ENCODE data around the gene PIM1. TPM values are rescaled to one million over a fixed set of nuclear protein-coding genes. Genes with fewer than 3 reads are reported as not detected.

PIM1 gene
- total and polyA plus RNA-seq, 9 of the 15 experiments (the other 6 are each of a cell fraction or from before 2014, with no cell fraction given), result 19.0 to 789 (median 212) TPM

DNA sequence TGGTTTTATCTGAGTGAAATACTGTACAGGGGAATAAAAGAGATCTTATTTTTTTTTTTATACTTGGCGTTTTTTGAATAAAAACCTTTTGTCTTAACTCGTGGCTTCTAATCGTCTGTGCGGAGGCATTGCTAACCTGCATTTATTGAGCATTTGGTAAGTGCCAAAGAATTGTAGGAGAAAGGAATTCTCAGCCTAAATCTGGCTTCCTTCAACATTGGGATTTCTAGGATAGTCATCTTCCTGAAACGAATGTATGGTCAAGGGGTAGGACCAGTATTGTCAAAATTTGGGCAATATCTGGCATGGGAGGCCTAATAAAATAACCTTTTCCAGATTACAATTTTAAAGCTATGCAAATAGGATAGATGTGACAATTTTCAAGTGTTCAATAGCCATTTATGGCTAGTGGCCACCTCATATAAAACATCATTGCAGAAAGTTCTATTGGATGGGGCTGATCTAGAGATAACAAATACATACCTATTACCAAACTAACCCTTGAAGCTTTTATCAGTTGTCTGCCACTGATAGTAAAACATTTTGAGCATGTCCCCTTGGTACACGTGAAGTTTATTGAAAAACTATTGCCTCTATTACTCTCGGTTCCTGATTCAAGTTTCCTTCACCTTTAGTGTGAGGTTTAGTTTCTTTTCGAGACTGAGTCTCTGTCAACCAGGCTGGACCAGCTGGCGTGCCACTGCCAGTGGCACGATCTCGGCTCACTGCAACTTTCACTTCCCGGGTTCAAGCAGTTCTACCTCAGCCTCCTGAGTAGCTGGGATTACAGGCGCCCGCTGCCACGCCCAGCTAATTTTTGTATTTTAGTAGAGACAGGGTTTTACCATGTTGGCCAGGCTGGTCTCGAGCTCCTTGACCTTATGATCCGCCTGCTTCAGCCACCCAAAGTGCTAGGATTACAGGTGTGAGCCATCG, 5.6 kb downstream of the PIM1 start (continued):
- TF ChIP-seq, protein P1, sequence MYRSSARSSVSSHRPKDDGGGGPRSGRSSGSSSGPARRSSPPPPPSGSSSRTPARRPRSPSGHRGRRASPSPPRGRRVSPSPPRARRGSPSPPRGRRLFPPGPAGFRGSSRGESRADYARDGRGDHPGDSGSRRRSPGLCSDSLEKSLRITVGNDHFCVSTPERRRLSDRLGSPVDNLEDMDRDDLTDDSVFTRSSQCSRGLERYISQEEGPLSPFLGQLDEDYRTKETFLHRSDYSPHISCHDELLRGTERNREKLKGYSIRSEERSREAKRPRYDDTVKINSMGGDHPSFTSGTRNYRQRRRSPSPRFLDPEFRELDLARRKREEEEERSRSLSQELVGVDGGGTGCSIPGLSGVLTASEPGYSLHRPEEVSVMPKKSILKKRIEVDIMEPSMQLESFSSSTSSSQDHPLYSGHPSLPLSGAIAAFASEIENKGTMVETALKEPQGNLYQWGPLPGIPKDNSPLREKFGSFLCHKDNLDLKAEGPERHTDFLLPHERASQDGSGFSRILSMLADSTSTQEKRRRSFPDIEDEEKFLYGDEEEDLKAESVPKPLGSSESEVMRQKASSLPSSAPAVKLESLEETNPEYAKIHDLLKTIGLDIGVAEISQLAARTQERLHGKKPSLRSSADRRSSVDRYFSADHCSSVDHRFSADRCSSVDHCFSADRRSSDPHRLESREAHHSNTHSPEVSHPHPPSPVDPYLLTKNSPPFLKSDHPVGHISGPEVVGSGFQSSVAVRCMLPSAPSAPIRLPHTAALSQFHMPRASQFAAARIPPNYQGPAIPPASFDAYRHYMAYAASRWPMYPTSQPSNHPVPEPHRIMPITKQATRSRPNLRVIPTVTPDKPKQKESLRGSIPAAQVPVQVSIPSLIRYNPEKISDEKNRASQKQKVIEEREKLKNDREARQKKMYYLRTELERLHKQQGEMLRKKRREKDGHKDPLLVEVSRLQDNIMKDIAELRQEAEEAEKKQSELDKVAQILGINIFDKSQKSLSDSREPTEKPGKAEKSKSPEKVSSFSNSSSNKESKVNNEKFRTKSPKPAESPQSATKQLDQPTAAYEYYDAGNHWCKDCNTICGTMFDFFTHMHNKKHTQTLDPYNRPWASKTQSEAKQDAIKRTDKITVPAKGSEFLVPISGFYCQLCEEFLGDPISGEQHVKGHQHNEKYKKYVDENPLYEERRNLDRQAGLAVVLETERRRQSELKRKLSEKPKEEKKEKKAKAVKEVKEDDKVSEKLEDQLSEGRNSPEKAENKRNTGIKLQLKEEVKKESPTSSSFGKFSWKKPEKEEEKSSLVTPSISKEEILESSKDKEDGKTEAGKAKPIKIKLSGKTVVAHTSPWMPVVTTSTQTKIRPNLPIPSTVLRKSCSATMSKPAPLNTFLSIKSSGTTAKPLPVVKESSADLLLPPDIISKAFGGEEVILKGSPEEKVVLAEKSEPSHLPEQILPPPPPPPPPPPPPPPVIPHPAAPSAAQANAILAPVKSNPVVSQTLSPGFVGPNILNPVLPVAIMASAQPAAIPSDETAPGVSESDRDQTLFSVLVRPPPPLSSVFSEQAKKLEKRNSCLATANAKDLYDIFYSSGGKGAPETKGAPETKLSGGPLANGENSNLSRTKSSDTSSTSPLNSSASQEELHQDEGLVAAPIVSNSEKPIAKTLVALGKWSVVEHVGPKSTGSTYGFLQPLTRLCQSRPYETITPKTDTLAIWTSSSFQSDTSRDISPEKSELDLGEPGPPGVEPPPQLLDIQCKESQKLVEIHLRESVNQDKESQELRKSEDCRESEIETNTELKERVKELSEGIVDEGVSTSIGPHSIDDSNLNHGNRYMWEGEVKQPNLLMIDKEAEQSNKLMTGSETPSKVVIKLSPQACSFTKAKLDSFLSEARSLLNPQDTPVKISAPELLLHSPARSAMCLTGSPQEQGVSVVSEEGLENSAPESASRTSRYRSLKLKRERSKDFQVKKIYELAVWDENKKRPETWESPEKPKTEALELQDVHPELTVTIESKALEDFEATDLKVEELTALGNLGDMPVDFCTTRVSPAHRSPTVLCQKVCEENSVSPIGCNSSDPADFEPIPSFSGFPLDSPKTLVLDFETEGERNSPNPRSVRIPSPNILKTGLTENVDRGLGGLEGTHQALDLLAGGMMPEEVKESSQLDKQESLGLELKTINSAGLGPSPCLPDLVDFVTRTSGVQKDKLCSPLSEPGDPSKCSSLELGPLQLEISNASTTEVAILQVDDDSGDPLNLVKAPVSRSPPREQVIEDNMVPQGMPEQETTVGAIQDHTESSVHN (IDR thresholded peaks at IDR 0.05; ENCODE audit: borderline replicate concordance in 1 of 2, low read depth in 1 of 2), result no peak
- TF ChIP-seq ETV1 (tag; conservative IDR thresholded peaks at IDR 0.05; ENCODE audit: low read depth) (no peak), HCFC1 (IDR thresholded peaks at IDR 0.05; ENCODE audit: low read depth, low read length) (no peak), SIX5 (IDR thresholded peaks at IDR 0.05; ENCODE audit: borderline replicate concordance in 1 of 2, insufficient read depth in 1 of 2, low read depth in 1 of 2, low read length in 2 of 2) (no peak), ZNF134 (CRISPR knock-in tag; conservative IDR thresholded peaks at IDR 0.05) (no peak; the same call in none of the 2 replicates), SMAD1 (IDR thresholded peaks at IDR 0.05; ENCODE audit: low read depth, low read length, partially characterized antibody) (peak; percentile 68), SIN3A (IDR thresholded peaks at IDR 0.05; ENCODE audit: borderline replicate concordance in 2 of 2, control insufficient read depth in 1 of 2, low read depth in 2 of 2, low read length in 2 of 2) (peak in 1 of 2 experiments; percentile 35; a peak in 2 of 4 replicates), SAP30 (IDR thresholded peaks at IDR 0.05; ENCODE audit: borderline replicate concordance, insufficient read depth, low read depth, low read length, poor library complexity, severe bottlenecking) (no peak), RBBP5 (IDR thresholded peaks at IDR 0.05; ENCODE audit: borderline replicate concordance, insufficient read depth, low read length, poor library complexity, severe bottlenecking) (no peak), NCOA2 (IDR thresholded peaks at IDR 0.05; ENCODE audit: partially characterized antibody in 2 of 2) (no peak), ZNF239 (CRISPR knock-in tag; IDR thresholded peaks at IDR 0.05) (no peak; the same call in 1 of the 2 replicates), GABPB2 (CRISPR knock-in tag; conservative IDR thresholded peaks at IDR 0.05) (peak; percentile 74; the same call in 1 of the 2 replicates)
- TF ChIP-seq, protein P2, sequence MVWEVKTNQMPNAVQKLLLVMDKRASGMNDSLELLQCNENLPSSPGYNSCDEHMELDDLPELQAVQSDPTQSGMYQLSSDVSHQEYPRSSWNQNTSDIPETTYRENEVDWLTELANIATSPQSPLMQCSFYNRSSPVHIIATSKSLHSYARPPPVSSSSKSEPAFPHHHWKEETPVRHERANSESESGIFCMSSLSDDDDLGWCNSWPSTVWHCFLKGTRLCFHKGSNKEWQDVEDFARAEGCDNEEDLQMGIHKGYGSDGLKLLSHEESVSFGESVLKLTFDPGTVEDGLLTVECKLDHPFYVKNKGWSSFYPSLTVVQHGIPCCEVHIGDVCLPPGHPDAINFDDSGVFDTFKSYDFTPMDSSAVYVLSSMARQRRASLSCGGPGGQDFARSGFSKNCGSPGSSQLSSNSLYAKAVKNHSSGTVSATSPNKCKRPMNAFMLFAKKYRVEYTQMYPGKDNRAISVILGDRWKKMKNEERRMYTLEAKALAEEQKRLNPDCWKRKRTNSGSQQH (CRISPR knock-in tag; IDR thresholded peaks at IDR 0.05), result peak; percentile 94
